ENCODE results near the gene CCDC185.

DNA sequence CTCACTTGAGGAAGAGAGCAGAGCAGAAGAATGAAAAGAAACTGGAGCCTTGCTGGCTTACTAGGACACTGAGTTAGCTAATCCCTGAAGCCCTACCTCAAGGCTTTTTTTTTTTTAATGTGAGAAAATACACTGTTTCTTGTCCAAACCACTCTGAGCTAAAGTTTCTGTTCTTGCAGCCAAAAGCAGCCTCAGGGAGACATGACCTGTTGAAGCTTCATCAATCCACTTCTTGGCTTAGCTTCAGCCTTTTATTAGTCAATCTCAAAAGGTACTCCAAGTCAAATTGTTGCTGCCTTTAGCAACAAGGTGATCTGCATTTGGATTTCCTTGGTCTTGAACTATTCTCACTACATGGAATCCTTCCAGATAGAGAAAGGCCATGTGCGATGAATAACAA is 33.7 kb downstream of the CCDC185 start:
- TF ChIP-seq, protein P1, sequence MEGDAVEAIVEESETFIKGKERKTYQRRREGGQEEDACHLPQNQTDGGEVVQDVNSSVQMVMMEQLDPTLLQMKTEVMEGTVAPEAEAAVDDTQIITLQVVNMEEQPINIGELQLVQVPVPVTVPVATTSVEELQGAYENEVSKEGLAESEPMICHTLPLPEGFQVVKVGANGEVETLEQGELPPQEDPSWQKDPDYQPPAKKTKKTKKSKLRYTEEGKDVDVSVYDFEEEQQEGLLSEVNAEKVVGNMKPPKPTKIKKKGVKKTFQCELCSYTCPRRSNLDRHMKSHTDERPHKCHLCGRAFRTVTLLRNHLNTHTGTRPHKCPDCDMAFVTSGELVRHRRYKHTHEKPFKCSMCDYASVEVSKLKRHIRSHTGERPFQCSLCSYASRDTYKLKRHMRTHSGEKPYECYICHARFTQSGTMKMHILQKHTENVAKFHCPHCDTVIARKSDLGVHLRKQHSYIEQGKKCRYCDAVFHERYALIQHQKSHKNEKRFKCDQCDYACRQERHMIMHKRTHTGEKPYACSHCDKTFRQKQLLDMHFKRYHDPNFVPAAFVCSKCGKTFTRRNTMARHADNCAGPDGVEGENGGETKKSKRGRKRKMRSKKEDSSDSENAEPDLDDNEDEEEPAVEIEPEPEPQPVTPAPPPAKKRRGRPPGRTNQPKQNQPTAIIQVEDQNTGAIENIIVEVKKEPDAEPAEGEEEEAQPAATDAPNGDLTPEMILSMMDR (IDR thresholded peaks at IDR 0.05 in 8 of 11, conservative IDR thresholded peaks at IDR 0.05 in 3 of 11) = no peak
- no peak for TF ChIP-seq POLR2AphosphoS5 (IDR thresholded peaks at IDR 0.05)
